NB4 (cell line): Measurements from ENCODE around the gene AMIGO2.

Experiments used
- MAX ChIP-seq: IDR thresholded peaks from 2 replicates; pipeline ENCODE4 v1.6.1; 2011; ENCODE audit warnings: low read depth, low read length
- POLR2A ChIP-seq: IDR thresholded peaks from 2 replicates; pipeline ENCODE4 v1.6.1; 2011; ENCODE audit warnings: mild to moderate bottlenecking; ENCODE audit not compliant: insufficient read length; ENCODE audit errors: extremely low read depth
- TF ChIP-seq, protein P1 (sequence below): IDR thresholded peaks from one replicate; pipeline ENCODE4 v1.5.1; 2012; ENCODE audit warnings: low read depth, low read length

- TF ChIP-seq, protein P1, sequence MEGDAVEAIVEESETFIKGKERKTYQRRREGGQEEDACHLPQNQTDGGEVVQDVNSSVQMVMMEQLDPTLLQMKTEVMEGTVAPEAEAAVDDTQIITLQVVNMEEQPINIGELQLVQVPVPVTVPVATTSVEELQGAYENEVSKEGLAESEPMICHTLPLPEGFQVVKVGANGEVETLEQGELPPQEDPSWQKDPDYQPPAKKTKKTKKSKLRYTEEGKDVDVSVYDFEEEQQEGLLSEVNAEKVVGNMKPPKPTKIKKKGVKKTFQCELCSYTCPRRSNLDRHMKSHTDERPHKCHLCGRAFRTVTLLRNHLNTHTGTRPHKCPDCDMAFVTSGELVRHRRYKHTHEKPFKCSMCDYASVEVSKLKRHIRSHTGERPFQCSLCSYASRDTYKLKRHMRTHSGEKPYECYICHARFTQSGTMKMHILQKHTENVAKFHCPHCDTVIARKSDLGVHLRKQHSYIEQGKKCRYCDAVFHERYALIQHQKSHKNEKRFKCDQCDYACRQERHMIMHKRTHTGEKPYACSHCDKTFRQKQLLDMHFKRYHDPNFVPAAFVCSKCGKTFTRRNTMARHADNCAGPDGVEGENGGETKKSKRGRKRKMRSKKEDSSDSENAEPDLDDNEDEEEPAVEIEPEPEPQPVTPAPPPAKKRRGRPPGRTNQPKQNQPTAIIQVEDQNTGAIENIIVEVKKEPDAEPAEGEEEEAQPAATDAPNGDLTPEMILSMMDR: no peak
- TF ChIP-seq MAX (no peak), POLR2A (no peak)
Measured at GRCh38 chr12:47094804-47095203, 15.0 kb upstream of the AMIGO2 start.
